ENCODE measurements around the gene NMNAT3. TPM values are rescaled to one million over a fixed set of nuclear protein-coding genes. Genes with fewer than 3 reads are reported as not detected.

Gene NMNAT3
- total and polyA plus RNA-seq, 4 donors, result 2.4 to 10.2 (median 3.4) TPM

DNA sequence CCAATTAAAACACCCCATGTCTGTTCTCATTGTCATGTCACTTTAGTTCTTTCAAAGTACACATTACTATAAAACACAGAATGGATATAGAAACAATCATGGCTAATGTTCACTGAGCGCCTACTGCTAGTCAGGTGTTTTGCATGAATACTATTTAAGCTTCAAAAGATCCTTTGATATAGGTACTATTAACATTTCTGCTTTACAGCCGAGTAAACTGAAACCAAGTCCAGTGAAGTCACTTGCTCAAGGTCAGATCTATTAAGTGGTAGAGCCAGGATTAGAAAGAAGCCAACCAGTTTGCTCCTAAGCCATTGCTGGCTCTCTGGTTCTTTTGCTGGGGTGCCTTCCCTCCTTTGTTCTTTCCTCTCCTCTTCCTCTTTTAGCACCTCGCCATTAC, 32.4 kb upstream of the NMNAT3 start:
- TF ChIP-seq, protein P1, sequence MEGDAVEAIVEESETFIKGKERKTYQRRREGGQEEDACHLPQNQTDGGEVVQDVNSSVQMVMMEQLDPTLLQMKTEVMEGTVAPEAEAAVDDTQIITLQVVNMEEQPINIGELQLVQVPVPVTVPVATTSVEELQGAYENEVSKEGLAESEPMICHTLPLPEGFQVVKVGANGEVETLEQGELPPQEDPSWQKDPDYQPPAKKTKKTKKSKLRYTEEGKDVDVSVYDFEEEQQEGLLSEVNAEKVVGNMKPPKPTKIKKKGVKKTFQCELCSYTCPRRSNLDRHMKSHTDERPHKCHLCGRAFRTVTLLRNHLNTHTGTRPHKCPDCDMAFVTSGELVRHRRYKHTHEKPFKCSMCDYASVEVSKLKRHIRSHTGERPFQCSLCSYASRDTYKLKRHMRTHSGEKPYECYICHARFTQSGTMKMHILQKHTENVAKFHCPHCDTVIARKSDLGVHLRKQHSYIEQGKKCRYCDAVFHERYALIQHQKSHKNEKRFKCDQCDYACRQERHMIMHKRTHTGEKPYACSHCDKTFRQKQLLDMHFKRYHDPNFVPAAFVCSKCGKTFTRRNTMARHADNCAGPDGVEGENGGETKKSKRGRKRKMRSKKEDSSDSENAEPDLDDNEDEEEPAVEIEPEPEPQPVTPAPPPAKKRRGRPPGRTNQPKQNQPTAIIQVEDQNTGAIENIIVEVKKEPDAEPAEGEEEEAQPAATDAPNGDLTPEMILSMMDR (IDR thresholded peaks at IDR 0.05; ENCODE audit: control extremely low read depth, extremely low read depth), result no peak
- Histone ChIP-seq H3K27me3 (ENCODE audit: control insufficient read depth in 3 of 3, insufficient read depth in 3 of 3, low read length in 2 of 3) (no peaks in the 10 kb centered on the region), H3K27ac (ENCODE audit: low read depth in 1 of 2, low read length in 1 of 2) (no peak overlapping the region), H3K9me3 (ENCODE audit: control insufficient read depth in 4 of 4, insufficient read depth in 3 of 4, low read length in 3 of 4) (peaks cover 0 to 3% (median under 1%) of the 10 kb centered on the region in 4 donors), H3K4me3 (no peak overlapping the region), H3K36me3 (ENCODE audit: control insufficient read depth in 4 of 4, insufficient read depth in 4 of 4, low read length in 4 of 4) (no peaks in the 10 kb centered on the region), H3K9ac (ENCODE audit: insufficient read depth in 1 of 2, low read length in 2 of 2) (no peak overlapping the region), H3K4me1 (ENCODE audit: control insufficient read depth in 5 of 5, insufficient read depth in 5 of 5, low read length in 5 of 5) (no peaks in the 10 kb centered on the region)
- ATAC-seq (ENCODE audit: insufficient read depth, low FRiP score), result no peak
- WGBS, 2 donors, result 58 to 72% methylated on average over 3 of the region's 3 CpGs
- DNase-seq, result no peak

DNA sequence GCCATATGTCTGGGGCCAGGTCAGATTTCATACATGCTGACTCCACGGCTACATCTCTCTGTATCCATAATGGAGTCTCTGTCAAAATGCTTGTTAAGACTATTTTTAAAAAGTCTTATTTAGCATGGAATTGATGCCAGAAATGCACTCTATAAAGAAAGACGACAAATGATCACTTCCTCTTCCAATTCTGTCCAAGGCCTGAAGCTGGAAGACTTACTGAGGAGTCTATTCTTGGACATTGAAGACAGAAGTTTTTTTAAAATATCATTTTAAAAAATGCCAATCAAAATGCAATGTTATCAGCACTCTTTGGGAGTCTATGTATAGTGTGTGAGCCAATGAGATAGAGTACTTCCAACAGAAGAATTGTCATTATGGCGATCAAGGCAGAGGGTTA, 27.9 kb upstream of the NMNAT3 start:
- no peaks in the 10 kb centered on the region for H3K4me1 ChIP-seq (ENCODE audit: control insufficient read depth in 5 of 5, insufficient read depth in 5 of 5, low read length in 5 of 5)
- WGBS, 2 donors, result 82 to 84% methylated on average over 3 of the region's 3 CpGs
- H3K27ac ChIP-seq (ENCODE audit: low read depth in 1 of 2, low read length in 1 of 2), result no peak overlapping the region
- no peaks in the 10 kb centered on the region for H3K27me3 ChIP-seq (ENCODE audit: control insufficient read depth in 3 of 3, insufficient read depth in 3 of 3, low read length in 2 of 3)
- H3K36me3 ChIP-seq (ENCODE audit: control insufficient read depth in 4 of 4, insufficient read depth in 4 of 4, low read length in 4 of 4), result no peaks in the 10 kb centered on the region
- ATAC-seq (ENCODE audit: insufficient read depth, low FRiP score) (no peak), DNase-seq (no peak)
- no peak overlapping the region for H3K4me3 ChIP-seq
- H3K9me3 ChIP-seq (ENCODE audit: control insufficient read depth in 4 of 4, insufficient read depth in 3 of 4, low read length in 3 of 4), result no peaks in the 10 kb centered on the region
- no peak overlapping the region for H3K9ac ChIP-seq (ENCODE audit: insufficient read depth in 1 of 2, low read length in 2 of 2)
- TF ChIP-seq, protein P1 (IDR thresholded peaks at IDR 0.05; ENCODE audit: control extremely low read depth, extremely low read depth), result no peak

DNA sequence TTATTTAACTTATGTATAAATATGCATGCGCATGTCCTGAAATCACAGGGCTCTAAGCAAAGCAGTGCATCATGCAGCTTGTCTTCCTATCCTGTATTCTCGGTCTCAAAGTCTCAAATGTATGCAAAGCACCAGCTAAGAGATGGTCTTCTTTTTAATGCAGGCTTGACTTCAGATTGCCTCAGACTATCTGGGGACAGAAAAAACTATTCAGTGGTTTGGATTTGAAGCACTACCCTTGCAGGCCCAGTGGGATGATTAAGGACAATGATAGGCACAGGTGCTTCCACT, 18.5 kb upstream of the NMNAT3 start:
- Histone ChIP-seq H3K9me3 (ENCODE audit: control insufficient read depth in 4 of 4, insufficient read depth in 3 of 4, low read length in 3 of 4) (no peaks in the 10 kb centered on the region), H3K27ac (ENCODE audit: low read depth in 1 of 2, low read length in 1 of 2) (no peak overlapping the region), H3K27me3 (ENCODE audit: control insufficient read depth in 3 of 3, insufficient read depth in 3 of 3, low read length in 2 of 3) (no peaks in the 10 kb centered on the region), H3K4me3 (no peak overlapping the region), H3K36me3 (ENCODE audit: control insufficient read depth in 4 of 4, insufficient read depth in 4 of 4, low read length in 4 of 4) (no peaks in the 10 kb centered on the region), H3K9ac (ENCODE audit: insufficient read depth in 1 of 2, low read length in 2 of 2) (no peak overlapping the region), H3K4me1 (ENCODE audit: control insufficient read depth in 5 of 5, insufficient read depth in 5 of 5, low read length in 5 of 5) (no peaks in the 10 kb centered on the region)
- no peak for ATAC-seq (ENCODE audit: insufficient read depth, low FRiP score)
- TF ChIP-seq, protein P1 (IDR thresholded peaks at IDR 0.05; ENCODE audit: control extremely low read depth, extremely low read depth), result no peak
- 90 to 94% methylated on average over 2 of the region's 2 CpGs for WGBS, 2 donors
- no peak for DNase-seq
